ENCODE measurements around the gene EMSY.
"Not testable (repeated sequence)": the region's sequence is repeated elsewhere in the genome, so short reads cannot be mapped to it uniquely, and the experiment has no call there.

The EMSY gene, protein sequence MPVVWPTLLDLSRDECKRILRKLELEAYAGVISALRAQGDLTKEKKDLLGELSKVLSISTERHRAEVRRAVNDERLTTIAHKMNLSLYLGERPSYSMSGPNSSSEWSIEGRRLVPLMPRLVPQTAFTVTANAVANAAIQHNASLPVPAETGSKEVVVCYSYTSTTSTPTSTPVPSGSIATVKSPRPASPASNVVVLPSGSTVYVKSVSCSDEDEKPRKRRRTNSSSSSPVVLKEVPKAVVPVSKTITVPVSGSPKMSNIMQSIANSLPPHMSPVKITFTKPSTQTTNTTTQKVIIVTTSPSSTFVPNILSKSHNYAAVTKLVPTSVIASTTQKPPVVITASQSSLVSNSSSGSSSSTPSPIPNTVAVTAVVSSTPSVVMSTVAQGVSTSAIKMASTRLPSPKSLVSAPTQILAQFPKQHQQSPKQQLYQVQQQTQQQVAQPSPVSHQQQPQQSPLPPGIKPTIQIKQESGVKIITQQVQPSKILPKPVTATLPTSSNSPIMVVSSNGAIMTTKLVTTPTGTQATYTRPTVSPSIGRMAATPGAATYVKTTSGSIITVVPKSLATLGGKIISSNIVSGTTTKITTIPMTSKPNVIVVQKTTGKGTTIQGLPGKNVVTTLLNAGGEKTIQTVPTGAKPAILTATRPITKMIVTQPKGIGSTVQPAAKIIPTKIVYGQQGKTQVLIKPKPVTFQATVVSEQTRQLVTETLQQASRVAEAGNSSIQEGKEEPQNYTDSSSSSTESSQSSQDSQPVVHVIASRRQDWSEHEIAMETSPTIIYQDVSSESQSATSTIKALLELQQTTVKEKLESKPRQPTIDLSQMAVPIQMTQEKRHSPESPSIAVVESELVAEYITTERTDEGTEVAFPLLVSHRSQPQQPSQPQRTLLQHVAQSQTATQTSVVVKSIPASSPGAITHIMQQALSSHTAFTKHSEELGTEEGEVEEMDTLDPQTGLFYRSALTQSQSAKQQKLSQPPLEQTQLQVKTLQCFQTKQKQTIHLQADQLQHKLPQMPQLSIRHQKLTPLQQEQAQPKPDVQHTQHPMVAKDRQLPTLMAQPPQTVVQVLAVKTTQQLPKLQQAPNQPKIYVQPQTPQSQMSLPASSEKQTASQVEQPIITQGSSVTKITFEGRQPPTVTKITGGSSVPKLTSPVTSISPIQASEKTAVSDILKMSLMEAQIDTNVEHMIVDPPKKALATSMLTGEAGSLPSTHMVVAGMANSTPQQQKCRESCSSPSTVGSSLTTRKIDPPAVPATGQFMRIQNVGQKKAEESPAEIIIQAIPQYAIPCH (N-terminal part only)

DNA sequence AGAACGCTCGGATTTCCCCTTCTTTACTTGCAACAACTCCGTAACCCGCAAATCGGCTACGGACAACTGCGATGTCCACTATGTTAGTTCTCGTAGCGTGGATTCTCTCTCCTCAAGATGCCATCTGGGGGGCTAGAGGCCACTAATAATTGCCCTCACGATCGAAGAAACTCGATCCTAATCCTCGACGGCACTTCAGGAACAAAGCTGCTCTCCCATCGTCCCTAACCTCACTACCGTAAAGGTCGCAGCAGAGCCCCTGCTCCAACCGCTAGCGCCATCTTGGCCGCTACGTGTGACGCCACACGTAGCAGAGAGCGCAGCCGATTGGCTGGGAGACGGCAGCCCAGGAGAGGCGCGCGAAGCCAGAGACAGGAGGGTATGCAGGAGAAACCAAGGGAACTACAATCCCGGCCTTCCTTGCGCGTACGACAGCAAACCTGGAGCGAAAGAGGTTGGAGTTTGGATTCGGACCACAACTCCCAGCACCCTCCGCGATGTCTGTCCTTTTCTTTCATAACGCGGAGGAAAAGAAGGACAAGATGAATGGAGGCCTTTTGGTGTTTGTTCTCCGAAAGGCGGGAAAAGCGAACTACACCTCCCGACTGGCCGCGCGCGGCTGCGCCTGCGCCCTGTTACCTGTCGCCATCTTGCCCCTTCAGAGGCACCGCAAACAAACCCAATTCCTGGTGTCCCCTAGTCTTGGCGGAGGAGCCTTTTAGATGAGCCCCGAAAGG, at the start of gene EMSY:
Gene EMSY, plus strand, starts transcription at position 635 of the 737 bp plus-strand sequence. CDS start 1,921 bp downstream, outside the sequence.
- peak; percentile 99 for DNase-seq

DNA sequence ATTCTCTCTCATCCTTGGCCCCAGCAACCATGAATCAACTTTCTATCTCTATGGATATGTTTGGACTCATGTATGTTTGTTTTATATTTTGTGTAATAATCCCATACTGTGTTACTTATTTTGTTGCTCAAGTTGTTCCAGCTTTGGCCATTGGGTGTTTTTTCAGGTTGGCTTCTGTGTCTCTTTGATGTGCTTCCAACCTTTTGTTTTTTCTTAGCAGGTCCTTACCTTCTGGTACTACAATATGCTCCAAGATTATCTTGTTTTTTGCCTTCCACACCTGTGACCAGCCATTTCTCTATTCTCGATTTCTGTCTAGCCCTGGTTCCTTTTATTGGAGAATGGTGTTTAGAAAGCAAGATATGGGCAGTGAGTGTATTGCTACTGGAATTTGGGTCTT, 49.5 kb upstream of the EMSY start:
- no peak for DNase-seq

DNA sequence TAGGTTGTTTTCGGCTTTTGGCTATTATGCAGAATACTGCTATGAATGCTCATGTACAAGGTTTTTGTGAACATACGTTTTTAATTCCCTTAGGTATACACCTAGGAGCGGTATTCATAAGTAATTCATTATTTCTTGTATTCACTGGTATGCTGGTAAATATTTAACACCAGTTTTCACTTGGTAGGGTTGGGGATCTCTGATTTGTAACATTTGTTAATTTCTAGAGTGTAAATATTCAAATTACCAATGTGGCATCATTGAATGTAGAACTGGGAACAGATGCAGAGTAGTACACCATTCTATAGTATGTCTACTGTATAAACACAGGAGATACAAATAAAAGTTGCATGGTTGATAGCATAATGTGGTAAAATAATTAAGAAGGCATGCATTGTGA, 47.4 kb upstream of the EMSY start:
- DNase-seq = no peak

DNA sequence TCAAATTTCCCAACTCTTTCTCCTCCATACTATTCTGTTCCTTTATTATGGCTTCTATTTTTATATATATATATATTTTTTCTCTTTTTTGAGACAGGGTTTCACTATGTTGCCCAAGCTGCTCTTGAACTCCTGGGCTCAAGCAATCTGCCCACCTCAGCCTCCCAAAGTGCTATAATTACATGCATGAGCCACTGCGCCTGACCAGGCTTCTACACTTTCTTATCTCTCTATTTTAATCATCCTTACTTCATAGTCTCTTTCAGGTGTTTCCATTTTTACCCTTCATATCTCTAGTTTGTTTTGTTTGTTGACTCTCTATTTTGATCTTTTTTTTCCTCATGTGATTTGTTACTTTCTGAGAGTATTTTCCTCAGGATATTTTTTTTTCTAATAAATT, 43.9 kb upstream of the EMSY start:
- no peak for DNase-seq

DNA sequence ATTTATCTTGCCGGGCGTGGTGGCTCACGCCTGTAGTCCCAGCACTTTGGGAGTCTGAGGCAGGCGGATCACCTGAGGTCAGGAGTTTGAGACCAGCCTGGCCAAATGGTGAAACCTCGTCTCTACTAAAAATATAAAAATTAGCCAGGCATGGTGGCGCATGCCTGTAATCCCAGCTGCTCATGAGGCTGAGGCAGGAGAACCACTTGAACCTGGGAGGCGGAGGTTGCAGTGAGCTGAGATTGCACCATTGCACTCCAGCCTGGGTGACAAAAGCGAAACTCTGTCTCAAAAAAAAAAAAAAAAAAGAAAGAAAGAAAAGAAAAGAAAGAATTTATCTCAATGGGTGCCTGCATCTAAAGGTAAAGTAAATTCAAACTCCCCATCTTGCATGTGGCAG, 43.3 kb upstream of the EMSY start:
- DNase-seq = not testable (repeated sequence)

DNA sequence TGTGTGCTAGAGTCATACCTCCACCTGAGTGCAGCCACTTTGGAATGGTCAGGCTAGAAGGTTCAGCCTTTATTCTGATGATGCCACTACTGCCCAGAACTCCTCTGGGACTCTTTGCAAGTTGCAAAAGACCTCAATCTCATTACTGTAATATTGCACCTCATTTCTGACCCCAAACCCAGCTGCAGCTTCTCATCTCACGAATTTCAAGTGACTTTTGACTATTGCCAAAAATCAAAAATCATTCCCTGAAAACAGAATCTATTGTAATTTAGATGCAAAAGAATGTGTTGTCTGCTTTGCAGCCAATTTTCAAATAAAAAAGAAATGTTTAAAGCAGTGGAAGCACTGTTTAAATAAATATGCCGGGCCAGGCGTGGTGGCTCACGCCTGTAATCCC, 38.5 kb upstream of the EMSY start:
- DNase-seq = no peak

DNA sequence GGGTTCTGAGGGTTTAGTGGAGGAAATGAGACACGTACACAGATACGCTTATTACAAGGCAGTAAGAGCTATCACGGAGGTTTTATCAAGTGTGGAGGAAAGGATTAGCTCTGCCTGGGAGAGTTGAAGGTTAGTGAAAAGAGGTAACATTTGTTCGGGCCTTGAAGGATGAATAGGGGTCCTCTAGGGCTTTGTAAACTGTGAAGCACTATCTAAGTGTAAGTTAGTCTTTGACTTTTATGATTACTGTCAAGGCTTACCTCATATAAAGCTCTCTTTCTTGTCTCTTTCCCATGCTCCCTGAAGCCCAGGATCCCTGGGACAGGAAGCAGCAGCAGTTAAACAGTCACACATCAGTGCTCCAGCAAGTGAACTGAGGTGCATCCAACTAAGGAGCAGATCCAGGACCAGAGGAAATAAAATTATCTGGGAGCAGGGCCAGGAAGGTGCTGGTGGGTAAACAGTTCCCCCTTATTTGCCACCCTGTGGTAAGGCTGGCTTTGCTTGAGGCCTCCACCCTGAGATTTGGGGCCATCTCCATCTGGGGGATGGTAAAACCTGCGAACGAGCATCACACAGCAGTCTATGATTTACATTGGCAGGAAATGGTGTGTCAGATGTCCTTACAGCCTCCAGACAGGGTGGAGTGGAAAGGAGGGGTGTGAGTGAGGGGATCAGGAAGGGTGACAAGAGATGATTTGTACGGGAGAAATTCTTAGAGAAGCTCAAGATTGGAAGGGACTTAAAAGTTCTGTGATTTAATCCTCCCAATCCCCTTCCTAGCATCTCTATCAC, 36.5 kb upstream of the EMSY start:
- DNase-seq = no peak

DNA sequence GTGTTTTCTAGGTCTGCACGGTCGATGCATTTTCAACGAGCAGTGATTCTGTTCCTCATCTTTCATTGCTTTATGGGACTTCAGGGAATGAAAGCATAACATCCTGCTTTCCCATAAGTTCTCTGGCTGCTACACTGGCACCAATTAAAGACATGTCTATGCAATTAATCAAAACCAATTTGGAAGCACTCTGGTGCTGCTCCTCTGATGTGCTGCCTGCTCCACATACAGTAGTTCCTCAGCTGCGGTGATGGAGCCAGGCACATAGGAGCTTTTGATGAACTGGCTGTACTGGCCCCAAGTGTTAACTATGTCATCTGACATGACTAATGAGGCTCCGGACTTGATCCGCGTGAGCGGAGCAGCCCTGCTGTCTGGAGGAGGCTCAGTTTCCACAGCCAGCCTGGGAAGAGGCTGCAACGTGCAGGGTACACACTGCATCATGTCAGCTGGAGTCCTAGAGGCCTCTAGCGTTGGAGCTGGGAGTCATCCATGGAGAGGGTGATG, 33.9 kb upstream of the EMSY start:
- no peak for DNase-seq

DNA sequence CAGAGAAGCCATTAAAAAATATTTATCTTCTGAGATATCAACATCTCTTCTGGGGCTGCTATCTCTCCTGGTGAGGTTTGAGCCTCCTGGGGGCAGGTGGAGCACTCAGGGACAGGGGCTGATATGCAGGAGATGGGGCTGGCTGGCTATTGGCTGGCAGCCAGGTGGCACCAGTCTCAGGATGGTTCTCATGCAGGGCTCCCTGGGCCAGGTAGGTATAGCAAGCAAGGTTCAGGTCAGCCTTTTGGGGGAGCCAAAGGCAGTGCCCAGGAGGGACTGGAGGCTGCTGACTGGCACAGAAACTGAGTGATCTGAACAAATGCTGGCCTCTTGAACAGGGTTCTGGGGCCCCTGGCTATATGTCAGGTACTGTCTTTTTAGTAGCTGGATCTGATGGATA, 29.7 kb upstream of the EMSY start:
- DNase-seq = no peak

DNA sequence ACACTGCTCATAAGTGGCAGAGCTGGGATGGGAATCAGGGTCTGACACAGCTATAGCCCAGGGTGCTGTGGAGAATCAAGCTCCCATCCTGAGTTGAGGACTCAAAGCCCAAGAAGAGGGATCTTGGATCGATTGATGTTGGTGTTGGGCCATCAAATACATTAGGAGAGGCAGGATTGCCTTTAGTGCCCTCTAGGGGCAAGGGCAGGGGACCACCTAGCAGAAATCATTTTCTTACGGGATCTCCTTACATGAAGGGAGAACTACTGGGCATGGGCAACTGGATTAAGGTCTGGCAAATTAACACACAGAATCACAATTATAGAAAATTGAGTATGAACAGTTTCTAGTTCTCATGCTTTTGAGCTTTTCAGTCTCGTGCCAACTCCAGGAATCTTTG, 24.9 kb upstream of the EMSY start:
- DNase-seq = no peak

DNA sequence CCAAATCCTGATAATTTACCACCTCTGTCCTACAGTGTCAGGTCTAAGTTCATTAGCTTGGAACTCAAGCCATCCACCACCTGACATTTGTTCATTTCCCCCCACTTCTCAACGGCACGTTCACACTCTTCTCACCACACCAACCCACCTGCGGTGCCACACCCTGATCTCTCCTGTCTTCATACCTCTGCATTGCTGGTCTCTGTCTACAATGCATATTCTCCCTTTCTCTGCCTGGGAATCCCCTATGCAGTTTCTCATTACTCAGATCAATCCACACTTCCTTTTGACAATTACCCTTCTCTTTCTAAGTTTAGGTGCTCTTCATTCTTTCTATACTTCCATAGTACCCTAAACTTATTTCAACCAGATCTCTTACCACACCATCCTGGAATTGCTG, 20.4 kb upstream of the EMSY start:
- no peak for DNase-seq

DNA sequence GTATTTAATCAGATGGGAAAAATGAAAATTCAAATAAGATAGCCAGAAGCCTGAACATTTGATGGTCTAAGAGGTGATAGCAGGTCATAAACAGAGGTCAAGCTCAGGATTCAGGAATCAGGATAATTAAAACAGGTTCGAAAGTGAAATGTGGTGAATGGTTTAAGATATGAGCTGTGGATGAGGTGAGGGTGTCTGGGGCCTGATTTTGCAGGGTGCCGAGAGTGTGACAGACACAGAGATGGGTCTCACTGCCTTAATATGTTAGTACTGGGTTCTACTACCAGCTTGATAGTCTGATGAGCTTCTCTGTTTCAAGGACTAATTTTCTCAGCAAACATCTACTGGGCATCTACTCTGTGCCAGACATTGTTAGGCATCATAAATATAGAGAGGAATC, 19.9 kb upstream of the EMSY start:
- no peak for DNase-seq

DNA sequence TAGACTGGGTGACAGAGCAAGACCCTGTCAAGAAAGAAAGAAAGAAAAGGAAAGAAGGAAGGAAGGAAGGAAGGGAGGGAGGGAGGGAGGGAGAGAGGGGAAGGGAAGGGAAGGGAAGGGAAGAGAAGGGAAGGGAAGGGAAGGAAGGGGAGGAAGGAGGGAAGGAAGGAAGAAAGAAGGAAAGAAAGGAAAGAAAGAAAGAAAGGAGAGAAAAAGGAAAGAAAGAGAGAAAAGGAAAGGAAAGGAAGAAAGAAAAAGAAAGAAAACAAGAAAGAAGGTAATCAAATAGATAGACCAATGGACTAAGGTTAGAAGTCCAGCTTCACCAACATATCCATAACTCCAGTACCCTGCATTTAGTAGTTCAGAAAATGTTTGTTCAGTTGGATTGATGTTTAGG, 18.2 kb upstream of the EMSY start:
- no peak for DNase-seq

DNA sequence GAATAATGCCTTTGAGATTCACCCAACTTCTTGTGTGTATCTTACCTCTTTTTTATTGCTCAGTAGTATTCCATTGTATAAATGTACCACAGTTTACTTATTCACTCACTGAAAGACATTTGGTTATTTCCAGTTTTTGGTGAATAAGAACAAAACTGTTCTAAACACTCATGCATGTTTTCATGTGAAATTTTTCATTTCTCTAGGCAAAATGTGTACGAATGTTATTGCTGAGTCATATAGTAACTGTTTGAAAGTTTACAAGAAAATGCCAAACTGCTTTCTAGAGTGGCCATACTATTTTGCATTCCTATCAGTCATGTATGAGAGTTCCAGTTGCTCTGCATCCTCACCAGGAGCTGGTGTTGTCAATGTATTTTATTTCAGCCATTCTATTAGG, 8.8 kb upstream of the EMSY start:
- no peak for DNase-seq

DNA sequence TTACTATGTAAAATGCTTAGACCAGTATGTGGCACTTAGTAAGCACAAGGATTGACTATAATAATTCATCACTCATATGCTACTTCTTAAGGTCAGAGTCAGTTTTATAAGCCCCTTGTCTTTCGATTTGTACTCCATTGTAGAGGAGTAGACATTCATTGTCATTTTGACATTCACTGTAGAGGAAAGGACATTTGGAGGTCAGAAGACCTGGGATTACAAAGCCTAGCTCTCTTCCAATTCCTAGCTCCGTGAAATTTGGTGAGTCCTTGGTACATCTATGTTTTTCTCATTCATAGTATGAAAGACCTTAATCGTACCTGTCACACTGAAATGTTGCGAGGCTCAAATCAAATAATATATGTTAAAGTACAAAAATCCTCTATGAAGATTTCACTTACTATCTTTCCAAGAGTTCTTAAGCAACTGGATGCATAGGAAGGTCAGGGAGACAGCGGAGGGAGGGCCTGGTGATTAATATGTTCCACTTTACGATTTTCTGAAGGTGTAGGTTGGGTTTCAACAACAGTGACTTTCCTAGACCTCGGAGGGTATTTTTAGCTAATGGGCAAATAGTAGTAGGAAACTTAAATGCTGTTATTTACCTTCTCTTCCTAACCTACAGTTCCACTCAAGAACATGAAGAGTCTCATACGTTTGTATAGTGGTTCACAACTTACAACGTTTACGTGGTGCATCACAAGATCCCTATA, 1.4 kb upstream of the EMSY start:
- no peak for DNase-seq

DNA sequence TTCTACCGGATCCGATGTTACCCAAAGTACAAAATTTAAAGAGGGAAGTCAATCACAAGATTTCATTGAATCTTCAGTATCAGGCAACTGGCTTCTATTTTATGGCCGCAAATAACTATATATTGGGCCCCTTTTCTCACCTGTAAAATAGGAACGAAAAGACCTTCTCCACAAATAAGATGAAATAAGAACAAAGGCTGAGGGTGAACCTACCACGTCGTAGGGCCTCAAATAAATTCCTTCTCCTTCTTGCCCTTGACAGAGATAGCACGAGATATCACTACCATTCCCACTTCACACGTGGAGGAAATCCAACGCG, 794 bp upstream of the EMSY start:
- DNase-seq = no peak

DNA sequence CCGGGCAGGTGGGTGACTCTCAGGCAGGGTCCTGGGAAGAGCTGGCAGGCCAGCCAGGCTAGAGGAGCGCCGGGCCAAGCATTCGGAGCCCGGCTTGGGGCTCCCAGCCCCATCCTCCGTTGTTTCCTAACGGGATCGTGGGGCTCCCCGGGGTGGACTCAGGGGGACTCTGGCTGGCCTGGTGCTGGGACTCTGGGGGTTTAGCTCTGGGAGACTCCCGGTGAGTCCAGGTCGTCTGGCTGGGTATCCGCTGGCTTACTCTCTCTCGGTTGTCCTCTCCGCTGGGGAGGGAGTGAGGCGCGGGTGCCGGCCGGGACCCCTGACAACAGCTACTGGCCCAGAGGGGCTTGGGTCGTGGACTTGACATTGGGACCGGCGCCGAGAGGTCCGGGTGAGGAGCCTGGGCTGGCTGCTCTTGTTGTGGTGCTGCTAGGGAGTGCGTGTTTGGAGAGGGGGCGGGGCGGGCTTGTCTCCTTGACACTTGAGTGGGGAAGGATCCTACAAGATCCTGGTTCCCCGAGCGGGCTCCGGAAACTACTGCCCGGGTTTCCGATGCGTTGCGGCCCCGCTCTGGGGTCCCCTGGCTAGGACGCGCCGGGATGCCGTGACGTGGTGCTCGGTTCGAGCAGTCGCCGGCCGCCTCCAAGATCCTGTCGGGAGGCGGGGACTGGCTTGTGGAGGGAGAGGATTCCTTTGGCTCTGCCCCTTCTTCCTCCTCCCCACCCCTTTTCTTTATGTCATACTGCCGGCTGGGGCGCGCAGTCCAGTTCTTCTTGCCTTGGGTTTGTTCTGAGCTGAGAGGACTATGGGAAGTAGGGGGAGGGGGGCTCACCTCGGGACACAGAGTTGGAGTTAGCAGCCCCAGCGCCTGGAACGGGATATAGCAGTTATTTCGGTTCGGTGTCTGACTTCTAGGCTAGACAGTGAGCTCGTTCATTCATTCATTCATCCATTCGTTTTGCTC, 585 bp downstream of the EMSY start:
- DNase-seq = peak; percentile 86

DNA sequence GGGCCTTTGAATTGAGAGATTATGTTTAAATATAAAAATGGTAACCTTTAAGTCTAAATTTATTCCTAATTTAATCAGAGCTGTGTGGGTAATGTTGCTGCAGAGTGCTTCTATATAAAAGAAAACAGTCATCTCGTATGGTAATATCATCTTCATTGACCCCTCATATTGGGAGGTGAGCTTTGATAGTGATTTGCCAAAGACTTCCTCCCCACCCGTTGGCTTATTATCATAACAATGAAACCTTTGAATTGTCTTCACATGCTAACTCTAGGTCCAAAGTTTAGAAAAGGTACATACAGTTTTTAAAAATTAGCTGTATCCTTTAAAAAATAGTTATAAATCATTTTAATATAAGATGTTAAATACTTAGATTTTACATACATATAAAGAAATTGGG, 3.7 kb downstream of the EMSY start:
- DNase-seq = no peak

DNA sequence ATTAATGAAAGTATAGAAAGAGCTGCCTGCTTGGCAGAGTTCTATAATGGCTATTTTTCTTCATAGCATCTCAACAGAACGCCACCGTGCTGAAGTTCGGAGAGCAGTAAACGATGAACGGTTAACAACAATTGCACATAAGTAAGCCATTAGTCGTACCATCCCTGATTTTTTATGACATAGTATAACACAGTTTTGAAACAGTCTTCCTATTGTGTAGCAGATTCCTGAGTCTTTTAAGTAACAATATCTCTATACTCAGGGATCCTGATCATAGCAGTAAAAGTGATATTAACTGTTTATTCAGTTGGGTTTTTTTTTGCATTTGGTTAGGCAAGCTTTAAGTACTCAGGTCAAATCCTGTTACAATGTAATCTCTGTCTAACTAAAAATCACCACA, 8.4 kb downstream of the EMSY start:
- no peak for DNase-seq

DNA sequence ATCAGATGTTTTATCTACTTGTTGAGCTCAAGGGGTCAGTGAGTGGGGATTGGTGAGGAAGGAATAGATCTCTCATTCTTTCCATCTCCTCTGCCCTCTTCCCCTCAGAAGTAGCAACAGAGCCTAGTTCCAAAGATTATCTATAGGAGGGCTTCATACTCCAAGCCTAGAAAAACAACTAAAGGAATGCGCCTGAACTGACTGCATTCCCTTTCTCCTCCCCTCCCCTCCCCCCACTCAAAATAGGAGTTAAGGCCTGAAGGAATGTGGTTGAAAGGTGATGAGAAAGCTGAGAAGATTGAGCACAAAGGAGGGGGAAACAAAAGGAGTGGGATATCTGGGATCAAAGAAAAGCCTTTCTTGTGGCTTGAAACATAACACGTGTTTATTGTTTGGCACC, 10.5 kb downstream of the EMSY start:
- DNase-seq = no peak

Data from amniotic stem cell (primary cell).